ENCODE results near the gene ITPR2. TPM values are rescaled to one million over a fixed set of nuclear protein-coding genes. Genes with fewer than 3 reads are reported as not detected.

Gene ITPR2
- total and polyA plus RNA-seq, 2 of the 8 experiments (the other 6 are each of a cell fraction or from before 2014, with no cell fraction given) = 4.1 to 48.3 TPM

DNA sequence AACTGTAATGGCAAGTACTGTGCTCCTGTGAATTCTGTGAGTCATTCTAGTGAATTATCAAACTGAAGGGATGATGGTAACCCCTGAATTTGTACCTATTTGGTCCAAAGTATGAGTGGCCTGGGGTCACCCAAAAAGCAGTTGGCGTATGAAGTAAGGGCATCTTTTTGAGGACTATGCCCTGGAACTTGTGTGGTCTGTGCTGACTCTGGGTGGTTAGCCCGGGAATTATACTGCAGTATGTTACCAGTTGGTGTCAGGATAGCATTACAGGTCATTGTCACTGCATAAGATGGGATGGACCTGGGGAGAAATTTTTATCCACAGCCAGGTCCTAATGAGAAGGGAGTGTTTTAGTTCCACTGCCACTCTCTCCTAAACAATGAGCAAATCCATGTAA lies 462.9 kb downstream of the ITPR2 start:
- Histone ChIP-seq H2BK5ac (ENCODE audit: low read depth, low read length) (no peak overlapping the region), H3K4me1 (replicated peaks in 1 of 4; ENCODE audit: control insufficient read depth in 3 of 4, insufficient read depth in 4 of 4, low read length in 3 of 4) (peaks cover 0 to 3% (median 0%) of the 10 kb centered on the region in 4 experiments; a peak in 1 of 7 replicates), H3K27ac (ENCODE audit: low read depth, low read length) (no peak overlapping the region; the same call in 1 of the 2 replicates), H3K79me1 (ENCODE audit: low read depth, low read length) (no peaks in the 10 kb centered on the region), H2BK120ac (replicated peaks; ENCODE audit: low read depth, low read length) (no peak overlapping the region), H3K4me2 (ENCODE audit: insufficient read depth in 1 of 2, low read depth in 2 of 2, low read length in 2 of 2) (no peak overlapping the region), H2BK20ac (ENCODE audit: low read length) (no peak overlapping the region), H3K4ac (replicated peaks; ENCODE audit: insufficient read length, low read depth, low read length) (no peak overlapping the region), H3K23ac (ENCODE audit: insufficient read length) (no peak overlapping the region), H3K4me3 (ENCODE audit: extremely low read depth in 1 of 4, insufficient read depth in 2 of 4, low read depth in 3 of 4, low read length in 4 of 4) (no peak overlapping the region), H2AFZ (ENCODE audit: low read length) (no peak overlapping the region), H3K14ac (ENCODE audit: insufficient read length) (no peak overlapping the region), H3K9ac (replicated peaks in 1 of 4; ENCODE audit: extremely low read depth in 1 of 4, low read depth in 3 of 4, low read length in 3 of 4) (no peak overlapping the region), H2AK5ac (ENCODE audit: low read depth, low read length) (no peak overlapping the region), H4K91ac (replicated peaks; ENCODE audit: insufficient read length, low read length) (no peak overlapping the region), H3K9me3 (ENCODE audit: insufficient read depth in 2 of 2, low read depth in 1 of 2, low read length in 1 of 2) (no peaks in the 10 kb centered on the region), H4K5ac (ENCODE audit: insufficient read length, low read depth, low read length) (no peak overlapping the region), H4K20me1 (replicated peaks in 1 of 2; ENCODE audit: control insufficient read depth in 1 of 2, insufficient read depth in 2 of 2, low read length in 2 of 2) (no peaks in the 10 kb centered on the region), H3K79me2 (ENCODE audit: control insufficient read depth in 1 of 2, insufficient read depth in 2 of 2, low read length in 2 of 2) (no peaks in the 10 kb centered on the region), H3K27me3 (replicated peaks in 1 of 4; ENCODE audit: control insufficient read depth in 3 of 4, extremely low read depth in 1 of 4, insufficient read depth in 3 of 4, low read length in 3 of 4) (no peaks in the 10 kb centered on the region), H3K36me3 (ENCODE audit: control insufficient read depth in 2 of 4, insufficient read depth in 4 of 4, low read length in 3 of 4) (no peaks in the 10 kb centered on the region), H3K23me2 (ENCODE audit: low read depth, low read length) (no peaks in the 10 kb centered on the region), H3K18ac (ENCODE audit: extremely low read depth, low read length) (no peak overlapping the region), H2BK12ac (ENCODE audit: low read depth, low read length) (no peak overlapping the region), H3K56ac (replicated peaks; ENCODE audit: insufficient read length, low read depth, low read length) (no peak overlapping the region), H4K8ac (ENCODE audit: extremely low read depth, insufficient read depth, low read length) (no peak overlapping the region), H2BK15ac (ENCODE audit: low read length) (no peak overlapping the region)
- DNase-seq (ENCODE audit: low read depth in 1 of 2, low spot score in 2 of 2) (no peak), FAIRE-seq (no peak)
- TF ChIP-seq RAD21 (IDR thresholded peaks at IDR 0.05 in 1 of 2, conservative IDR thresholded peaks at IDR 0.05 in 1 of 2; ENCODE audit: low read depth in 2 of 2, low read length in 2 of 2) (peak; percentile 27 to 43; a peak in 3 of 4 replicates), HDAC2 (IDR thresholded peaks at IDR 0.05; ENCODE audit: borderline replicate concordance in 1 of 2, low read depth in 2 of 2, low read length in 2 of 2) (no peak)
- 95% methylated on average over 2 of the region's 2 CpGs; no CpG with 5 or more reads in 1 of the 2 experiments for WGBS, 2 experiments (ENCODE audit: extremely low coverage in 1 of 2, insufficient coverage in 1 of 2, insufficient read length in 1 of 2, insufficient replicate concordance in 2 of 2, low coverage in 1 of 2, low lambda C conversion rate in 2 of 2, missing lambda C conversion rate in 1 of 2)
- POLR2A ChIA-PET (ENCODE audit: partially characterized antibody) = no interaction called here
- CTCF ChIA-PET (ENCODE audit: partially characterized antibody) = no interaction called here
